Stimulated activated CD8-positive, alpha-beta memory T cell treated with anti-CD3 and anti-CD28 coated beads, Interleukin-7, amount 100 ng/mL, for 24 hours (primary cell): ENCODE results near the gene OTOGL.
"Not testable (repeated sequence)": the region's sequence is repeated elsewhere in the genome, so short reads cannot be mapped to it uniquely, and the experiment has no call there.

Experiments used
- DNase-seq: peaks from one replicate; pipeline ENCODE4 v3.0.0-alpha.2; 2020; ENCODE audit warnings: low read depth

The OTOGL gene

GRCh38 chr12:80188576-80188975 lies 89.2 kb downstream of the OTOGL start:
- no peak for DNase-seq

GRCh38 chr12:80189241-80189640 lies 89.9 kb downstream of the OTOGL start:
- DNase-seq, result no peak

- no peak for DNase-seq
Observed at GRCh38 chr12:80190001-80190400, 90.7 kb downstream of the OTOGL start.

GRCh38 chr12:80192087-80192486 lies 92.8 kb downstream of the OTOGL start:
- DNase-seq, result no peak

- no peak for DNase-seq
Observed at GRCh38 chr12:80193865-80194264, 94.5 kb downstream of the OTOGL start.

GRCh38 chr12:80195074-80195726 lies 95.9 kb downstream of the OTOGL start:
- DNase-seq, result no peak

GRCh38 chr12:80195737-80196136 lies 96.4 kb downstream of the OTOGL start:
- DNase-seq, result no peak

- no peak for DNase-seq
Observed at GRCh38 chr12:80196419-80196818, 97.1 kb downstream of the OTOGL start.

GRCh38 chr12:80198782-80199337 lies 99.5 kb downstream of the OTOGL start:
- no peak for DNase-seq

- no peak for DNase-seq
Observed at GRCh38 chr12:80199931-80200330, 100.6 kb downstream of the OTOGL start.

- DNase-seq, result no peak
Observed at GRCh38 chr12:80200414-80200813, 101.1 kb downstream of the OTOGL start.

- DNase-seq, result no peak
Observed at GRCh38 chr12:80201908-80202307, 102.6 kb downstream of the OTOGL start.

- DNase-seq, result no peak
Observed at GRCh38 chr12:80205960-80206359, 106.6 kb downstream of the OTOGL start.

- no peak for DNase-seq
Observed at GRCh38 chr12:80208071-80208470, 108.7 kb downstream of the OTOGL start.

- no peak for DNase-seq
Observed at GRCh38 chr12:80211671-80212070, 112.3 kb downstream of the OTOGL start.

GRCh38 chr12:80212938-80213645 lies 113.8 kb downstream of the OTOGL start:
- DNase-seq, result no peak

- DNase-seq, result no peak
Observed at GRCh38 chr12:80213871-80214270, 114.5 kb downstream of the OTOGL start.

GRCh38 chr12:80217011-80217535 lies 117.7 kb downstream of the OTOGL start:
- DNase-seq, result no peak

GRCh38 chr12:80218925-80219324 lies 119.6 kb downstream of the OTOGL start:
- not testable (repeated sequence) for DNase-seq

GRCh38 chr12:80219345-80219744 lies 120.0 kb downstream of the OTOGL start:
- no peak for DNase-seq

GRCh38 chr12:80222261-80222660 lies 122.9 kb downstream of the OTOGL start:
- DNase-seq, result no peak

- DNase-seq, result no peak
Observed at GRCh38 chr12:80226576-80226975, 127.2 kb downstream of the OTOGL start.

- DNase-seq, result not testable (repeated sequence)
Observed at GRCh38 chr12:80227904-80228303, 128.6 kb downstream of the OTOGL start.
